NB4 (cell line): Measurements from ENCODE around the gene UBR1.

ENCODE experiments used
- CTCF ChIP-seq: IDR thresholded peaks from one replicate; pipeline ENCODE4 v1.5.1; 2012; ENCODE audit warnings: low read depth, low read length
- MAX ChIP-seq: IDR thresholded peaks from 2 replicates; pipeline ENCODE4 v1.6.1; 2011; ENCODE audit warnings: low read depth, low read length
- POLR2A ChIP-seq: IDR thresholded peaks from 2 replicates; pipeline ENCODE4 v1.6.1; 2011; ENCODE audit warnings: mild to moderate bottlenecking; ENCODE audit not compliant: insufficient read length; ENCODE audit errors: extremely low read depth

GRCh38 chr15:42996871-42997270 lies 109.0 kb downstream of the UBR1 start:
- TF ChIP-seq CTCF (no peak), MAX (no peak), POLR2A (no peak)
